MM.1S (cell line): ENCODE results near the gene C16orf87.

Source experiments
- EZH2 ChIP-seq: fragments of 300-600 bp; sonication (generic); optimal IDR thresholded peaks from 2 replicates; pipeline ENCODE3; 2017; ENCODE audit warnings: low read depth, mild to moderate bottlenecking, antibody characterized with exemption, low read length, mixed read lengths
- EZH2phosphoT487 ChIP-seq: fragments of 300-600 bp; sonication (generic); IDR thresholded peaks from 2 replicates; pipeline ENCODE4 v1.6.1; 2018; ENCODE audit warnings: antibody characterized with exemption, low read length
- TF ChIP-seq, protein P1 (sequence below): fragments of 300-600 bp; sonication (generic); IDR thresholded peaks from 2 replicates; pipeline ENCODE4 v1.5.1; 2016; ENCODE audit warnings: antibody characterized with exemption, low read length, mixed read lengths

DNA sequence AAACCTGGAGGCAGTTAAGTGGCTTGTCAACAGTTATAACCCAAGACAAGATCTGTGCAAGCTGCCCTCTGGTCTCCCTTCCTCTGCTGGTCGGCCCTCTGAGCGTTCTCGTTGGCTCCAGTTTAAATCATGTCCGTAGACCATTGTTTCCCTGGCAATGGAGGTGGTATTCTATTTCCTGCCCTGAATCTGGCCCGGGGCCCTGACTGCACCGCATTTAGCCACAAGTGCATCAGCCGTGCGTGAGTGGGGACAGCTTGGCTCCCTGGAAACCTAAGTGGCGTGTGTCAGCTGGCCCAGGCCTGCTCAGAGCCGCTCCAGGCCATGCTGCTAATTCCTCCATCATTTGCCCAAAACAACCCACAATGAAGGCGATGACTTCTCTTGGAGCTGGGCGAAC is 67.8 kb downstream of the C16orf87 start:
- TF ChIP-seq, protein P1, sequence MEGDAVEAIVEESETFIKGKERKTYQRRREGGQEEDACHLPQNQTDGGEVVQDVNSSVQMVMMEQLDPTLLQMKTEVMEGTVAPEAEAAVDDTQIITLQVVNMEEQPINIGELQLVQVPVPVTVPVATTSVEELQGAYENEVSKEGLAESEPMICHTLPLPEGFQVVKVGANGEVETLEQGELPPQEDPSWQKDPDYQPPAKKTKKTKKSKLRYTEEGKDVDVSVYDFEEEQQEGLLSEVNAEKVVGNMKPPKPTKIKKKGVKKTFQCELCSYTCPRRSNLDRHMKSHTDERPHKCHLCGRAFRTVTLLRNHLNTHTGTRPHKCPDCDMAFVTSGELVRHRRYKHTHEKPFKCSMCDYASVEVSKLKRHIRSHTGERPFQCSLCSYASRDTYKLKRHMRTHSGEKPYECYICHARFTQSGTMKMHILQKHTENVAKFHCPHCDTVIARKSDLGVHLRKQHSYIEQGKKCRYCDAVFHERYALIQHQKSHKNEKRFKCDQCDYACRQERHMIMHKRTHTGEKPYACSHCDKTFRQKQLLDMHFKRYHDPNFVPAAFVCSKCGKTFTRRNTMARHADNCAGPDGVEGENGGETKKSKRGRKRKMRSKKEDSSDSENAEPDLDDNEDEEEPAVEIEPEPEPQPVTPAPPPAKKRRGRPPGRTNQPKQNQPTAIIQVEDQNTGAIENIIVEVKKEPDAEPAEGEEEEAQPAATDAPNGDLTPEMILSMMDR, result no peak
- TF ChIP-seq EZH2phosphoT487 (no peak), EZH2 (no peak)
